Left lung (tissue), 10 donors: ENCODE data around the gene SIRT4. TPM values are rescaled to one million over a fixed set of nuclear protein-coding genes. Genes with fewer than 3 reads are reported as not detected.
"Not testable (repeated sequence)": the region's sequence is repeated elsewhere in the genome, so short reads cannot be mapped to it uniquely, and the experiment has no call there.

Source experiments
- ATAC-seq: fragments of 200-7000 bp; cut with Tn5 transposase; one replicate; pipeline ENCODE4 v1.9.1; 2020; ENCODE audit warnings: moderate library complexity
- DNase-seq, 4 donors: peaks; one replicate each; pipeline ENCODE4 v3.0.0-alpha.2; 2013 to 2020
- H3K27ac ChIP-seq, 2 donors: fragments of 200-600 bp; sonication (generic) in 1 of 2; one replicate each; pipeline versions ENCODE4 v1.5.0 to v1.8.0; 2020 to 2021
- H3K27me3 ChIP-seq, 2 donors: fragments of 200-600 bp; sonication (generic) in 1 of 2; one replicate each; pipeline versions ENCODE4 v1.5.0 to v1.8.0; 2020 to 2021
- H3K36me3 ChIP-seq, 2 donors: fragments of 200-600 bp; sonication (generic) in 1 of 2; one replicate each; pipeline versions ENCODE4 v1.5.0 to v1.8.0; 2020 to 2021
- H3K4me1 ChIP-seq, 2 donors: fragments of 200-600 bp; one replicate each; pipeline ENCODE4 v1.8.0; 2021
- H3K4me3 ChIP-seq, 2 donors: fragments of 200-600 bp; sonication (generic) in 1 of 2; one replicate each; pipeline versions ENCODE4 v1.5.0 to v1.8.0; 2020 to 2021; ENCODE audit warnings: mild to moderate bottlenecking in 1 of 2
- H3K9me3 ChIP-seq, 2 donors: fragments of 200-600 bp; sonication (generic) in 1 of 2; one replicate each; pipeline versions ENCODE4 v1.5.0 to v1.8.0; 2020 to 2021
- CTCF ChIP-seq, 2 donors: fragments of 200-600 bp; sonication (generic) in 1 of 2; IDR thresholded peaks; one replicate each; pipeline versions ENCODE4 v1.5.0 to v1.8.0; 2021; ENCODE audit warnings: antibody characterized with exemption in 2 of 2
- intact Hi-C, 2 donors: fragments of 100-400 bp; cut with DNase I; formaldehyde crosslinking; loops; one replicate each; pipeline versions ENCODE4 v1.11.2 to v1.14.2; 2022
- polyA plus RNA-seq, 6 donors: library from polyadenylated mRNA; unstranded; fragments of 120-200 nt; gene quantifications; one replicate each; pipeline ENCODE4 v1.2.1, GENCODE V29; 2013; ENCODE audit not compliant: insufficient read length in 6 of 6
- total RNA-seq, 2 donors: library from RNA; stranded (reverse); fragmentation: NEBNext Ultra II Directional; extraction: Animal tissue kit (Norgen Biotek cat#: 25700); gene quantifications; one replicate each; pipeline ENCODE4 v1.2.1, GENCODE V29; 2021
- donor health status: DM: no; HTN: yes; CAD: no.
- donor health status: DM: no; HTN: no; CAD: no.

The SIRT4 gene
- total and polyA plus RNA-seq, 8 donors: 1.7 to 3.8 (median 2.8) TPM

GRCh38 chr12:120335447-120335846 is 33.3 kb downstream of the SIRT4 start:
- H3K36me3 ChIP-seq, H3K4me1 ChIP-seq, H3K4me3 ChIP-seq, intact Hi-C loops, H3K27ac ChIP-seq, H3K27me3 ChIP-seq: not testable (repeated sequence)
- ATAC-seq (peak; percentile 32), DNase-seq (peak in 3 of 4 donors; percentile 29 to 84 (median 68))
- H3K9me3 ChIP-seq: peaks cover 0 to 22% of the 10 kb centered on the region in 2 donors
- peak; percentile 59 to 63 for TF ChIP-seq CTCF (IDR thresholded peaks at IDR 0.05)

- H3K4me1 ChIP-seq, H3K27ac ChIP-seq, DNase-seq, H3K27me3 ChIP-seq, H3K36me3 ChIP-seq, H3K4me3 ChIP-seq, intact Hi-C loops, ATAC-seq: not testable (repeated sequence)
- peaks cover 0 to 22% of the 10 kb centered on the region in 2 donors for H3K9me3 ChIP-seq
Measured at GRCh38 chr12:120336392-120336791, 34.3 kb downstream of the SIRT4 start.

- DNase-seq: no peak
- intact Hi-C loops: no loop called here
Measured at GRCh38 chr12:120337730-120338129, 35.6 kb downstream of the SIRT4 start.

GRCh38 chr12:120339256-120339655 is 37.1 kb downstream of the SIRT4 start:
- Histone ChIP-seq H3K9me3 (peaks cover 0 to 22% of the 10 kb centered on the region in 2 donors), H3K36me3 (no peaks in the 10 kb centered on the region), H3K4me3 (no peak overlapping the region), H3K27ac (no peak overlapping the region), H3K27me3 (no peaks in the 10 kb centered on the region), H3K4me1 (no peaks in the 10 kb centered on the region)
- TF ChIP-seq CTCF (IDR thresholded peaks at IDR 0.05): no peak
- intact Hi-C loops: no loop called here
- DNase-seq (no peak), ATAC-seq (peak; percentile 86)

More at GRCh38 chr12:120337730-120338129, 35.6 kb downstream of the SIRT4 start:
- no peak overlapping the region for H3K4me3 ChIP-seq
- H3K36me3 ChIP-seq: no peaks in the 10 kb centered on the region
- H3K27me3 ChIP-seq: no peaks in the 10 kb centered on the region
- H3K9me3 ChIP-seq: peaks cover 0 to 22% of the 10 kb centered on the region in 2 donors
- no peak overlapping the region for H3K27ac ChIP-seq
- H3K4me1 ChIP-seq: no peaks in the 10 kb centered on the region
- ATAC-seq: no peak
- no peak for TF ChIP-seq CTCF (IDR thresholded peaks at IDR 0.05)

- no peak for ATAC-seq
- intact Hi-C loops: no loop called here
Measured at GRCh38 chr12:120342175-120343038, 40.3 kb downstream of the SIRT4 start.

More at GRCh38 chr12:120342175-120343038, 40.3 kb downstream of the SIRT4 start:
- Histone ChIP-seq H3K4me1 (no peaks in the 10 kb centered on the region), H3K9me3 (peaks cover 0 to 8% of the 10 kb centered on the region in 2 donors), H3K27me3 (no peaks in the 10 kb centered on the region), H3K27ac (no peak overlapping the region), H3K4me3 (no peak overlapping the region), H3K36me3 (no peaks in the 10 kb centered on the region)
- no peak for TF ChIP-seq CTCF (IDR thresholded peaks at IDR 0.05)
- DNase-seq: no peak
